ENCODE measurements around the gene NSUN7.

Gene NSUN7

DNA sequence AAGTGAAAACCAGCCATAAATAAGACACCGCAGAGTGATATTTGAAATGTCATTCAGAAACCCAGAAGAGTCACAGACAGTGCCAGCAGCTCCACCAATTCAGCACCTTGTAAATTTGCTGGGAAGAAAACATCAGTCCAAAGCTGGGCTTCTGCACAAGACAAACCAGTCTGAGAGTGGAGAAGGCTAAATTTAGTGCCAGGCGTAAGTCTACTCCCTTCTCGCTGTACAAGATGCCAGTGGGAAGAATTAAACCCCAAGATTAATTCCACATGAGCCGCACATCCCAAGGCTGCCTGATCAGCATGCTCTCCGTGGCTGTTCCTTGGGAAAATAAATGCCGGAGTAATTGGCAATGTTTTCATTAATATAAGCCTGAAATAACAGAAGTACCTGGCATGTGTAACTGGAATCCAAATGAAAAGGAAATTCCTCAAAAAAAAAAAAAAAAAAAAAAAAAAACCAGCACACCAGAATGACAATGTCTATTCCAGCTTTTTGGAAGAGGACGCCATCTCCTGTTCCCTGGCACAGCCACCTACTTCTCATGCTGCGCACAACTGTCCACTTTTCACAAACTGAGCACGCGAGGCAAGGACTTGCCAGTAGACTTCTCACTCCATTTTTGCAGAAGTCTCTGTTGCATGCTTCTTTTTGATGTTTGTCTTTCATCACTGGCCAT lies 95.5 kb downstream of the NSUN7 start:
- TF ChIP-seq, protein P1, sequence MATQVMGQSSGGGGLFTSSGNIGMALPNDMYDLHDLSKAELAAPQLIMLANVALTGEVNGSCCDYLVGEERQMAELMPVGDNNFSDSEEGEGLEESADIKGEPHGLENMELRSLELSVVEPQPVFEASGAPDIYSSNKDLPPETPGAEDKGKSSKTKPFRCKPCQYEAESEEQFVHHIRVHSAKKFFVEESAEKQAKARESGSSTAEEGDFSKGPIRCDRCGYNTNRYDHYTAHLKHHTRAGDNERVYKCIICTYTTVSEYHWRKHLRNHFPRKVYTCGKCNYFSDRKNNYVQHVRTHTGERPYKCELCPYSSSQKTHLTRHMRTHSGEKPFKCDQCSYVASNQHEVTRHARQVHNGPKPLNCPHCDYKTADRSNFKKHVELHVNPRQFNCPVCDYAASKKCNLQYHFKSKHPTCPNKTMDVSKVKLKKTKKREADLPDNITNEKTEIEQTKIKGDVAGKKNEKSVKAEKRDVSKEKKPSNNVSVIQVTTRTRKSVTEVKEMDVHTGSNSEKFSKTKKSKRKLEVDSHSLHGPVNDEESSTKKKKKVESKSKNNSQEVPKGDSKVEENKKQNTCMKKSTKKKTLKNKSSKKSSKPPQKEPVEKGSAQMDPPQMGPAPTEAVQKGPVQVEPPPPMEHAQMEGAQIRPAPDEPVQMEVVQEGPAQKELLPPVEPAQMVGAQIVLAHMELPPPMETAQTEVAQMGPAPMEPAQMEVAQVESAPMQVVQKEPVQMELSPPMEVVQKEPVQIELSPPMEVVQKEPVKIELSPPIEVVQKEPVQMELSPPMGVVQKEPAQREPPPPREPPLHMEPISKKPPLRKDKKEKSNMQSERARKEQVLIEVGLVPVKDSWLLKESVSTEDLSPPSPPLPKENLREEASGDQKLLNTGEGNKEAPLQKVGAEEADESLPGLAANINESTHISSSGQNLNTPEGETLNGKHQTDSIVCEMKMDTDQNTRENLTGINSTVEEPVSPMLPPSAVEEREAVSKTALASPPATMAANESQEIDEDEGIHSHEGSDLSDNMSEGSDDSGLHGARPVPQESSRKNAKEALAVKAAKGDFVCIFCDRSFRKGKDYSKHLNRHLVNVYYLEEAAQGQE (IDR thresholded peaks at IDR 0.05; ENCODE audit: insufficient read depth in 1 of 2, low read depth in 2 of 2, low read length in 2 of 2) = no peak
- TF ChIP-seq FOXP2 (optimal IDR thresholded peaks at IDR 0.05; ENCODE audit: borderline replicate concordance, extremely low read depth, extremely low read length, insufficient read depth) (no peak), SIN3A (IDR thresholded peaks at IDR 0.05; ENCODE audit: borderline replicate concordance, insufficient read depth, low read length) (no peak), TAF1 (IDR thresholded peaks at IDR 0.05; ENCODE audit: borderline replicate concordance, insufficient read depth, low read length) (no peak), POLR2AphosphoS5 (IDR thresholded peaks at IDR 0.05; ENCODE audit: low read depth, low read length) (no peak)

DNA sequence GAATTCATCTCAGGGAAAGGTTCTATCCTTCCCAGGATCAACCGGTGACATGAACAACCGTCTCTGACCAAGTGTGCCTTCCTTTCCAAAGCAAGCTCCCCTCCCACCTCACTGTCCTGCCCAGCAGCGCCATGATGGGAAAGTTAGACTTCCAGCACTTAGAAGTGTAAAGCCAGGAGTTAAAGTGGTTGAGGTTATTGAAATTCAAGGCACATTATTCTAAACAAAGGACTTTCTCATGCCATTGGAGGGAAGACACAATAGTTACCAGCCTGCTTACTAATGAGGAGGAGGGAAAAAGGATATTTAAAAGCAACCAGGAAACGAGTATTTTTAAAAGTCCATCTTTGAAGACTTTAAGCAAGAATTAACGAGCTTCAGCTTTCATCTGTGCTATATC lies 96.8 kb downstream of the NSUN7 start:
- TF ChIP-seq, protein P1 (IDR thresholded peaks at IDR 0.05; ENCODE audit: insufficient read depth in 1 of 2, low read depth in 2 of 2, low read length in 2 of 2) = no peak
- TF ChIP-seq POLR2AphosphoS5 (IDR thresholded peaks at IDR 0.05; ENCODE audit: low read depth, low read length) = no peak
- no peak for TF ChIP-seq FOXP2 (optimal IDR thresholded peaks at IDR 0.05; ENCODE audit: borderline replicate concordance, extremely low read depth, extremely low read length, insufficient read depth)
- no peak for TF ChIP-seq SIN3A (IDR thresholded peaks at IDR 0.05; ENCODE audit: borderline replicate concordance, insufficient read depth, low read length)
- no peak for TF ChIP-seq TAF1 (IDR thresholded peaks at IDR 0.05; ENCODE audit: borderline replicate concordance, insufficient read depth, low read length)

DNA sequence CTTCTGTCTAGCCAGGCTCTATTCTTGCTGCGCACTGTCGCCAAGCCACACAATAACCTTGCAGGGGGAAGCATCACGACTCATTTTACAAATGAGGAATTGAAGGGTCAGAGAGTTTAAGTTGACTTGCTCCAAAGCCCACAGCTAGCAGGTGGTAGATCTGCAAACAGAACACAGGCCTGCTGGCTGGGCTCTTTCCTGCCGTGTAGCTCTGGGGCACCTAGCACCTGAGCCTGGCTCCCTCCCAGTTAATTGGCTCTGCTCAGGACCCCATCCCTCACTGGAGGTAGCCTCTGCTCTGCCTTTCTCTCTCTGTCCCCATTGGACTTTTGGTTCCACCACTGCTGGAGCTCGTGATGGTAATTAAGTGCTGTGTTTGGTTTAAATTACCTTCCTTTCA lies 98.5 kb downstream of the NSUN7 start:
- TF ChIP-seq POLR2AphosphoS5 (IDR thresholded peaks at IDR 0.05; ENCODE audit: low read depth, low read length) (no peak), SIN3A (IDR thresholded peaks at IDR 0.05; ENCODE audit: borderline replicate concordance, insufficient read depth, low read length) (no peak), TAF1 (IDR thresholded peaks at IDR 0.05; ENCODE audit: borderline replicate concordance, insufficient read depth, low read length) (no peak), FOXP2 (optimal IDR thresholded peaks at IDR 0.05; ENCODE audit: borderline replicate concordance, extremely low read depth, extremely low read length, insufficient read depth) (no peak)
- TF ChIP-seq, protein P1 (IDR thresholded peaks at IDR 0.05; ENCODE audit: insufficient read depth in 1 of 2, low read depth in 2 of 2, low read length in 2 of 2) = no peak

GRCh38 chr4:40848940-40849339 lies 99.2 kb downstream of the NSUN7 start:
- TF ChIP-seq SIN3A (IDR thresholded peaks at IDR 0.05; ENCODE audit: borderline replicate concordance, insufficient read depth, low read length) (no peak), FOXP2 (optimal IDR thresholded peaks at IDR 0.05; ENCODE audit: borderline replicate concordance, extremely low read depth, extremely low read length, insufficient read depth) (no peak), TAF1 (IDR thresholded peaks at IDR 0.05; ENCODE audit: borderline replicate concordance, insufficient read depth, low read length) (no peak), POLR2AphosphoS5 (IDR thresholded peaks at IDR 0.05; ENCODE audit: low read depth, low read length) (no peak)
- TF ChIP-seq, protein P1 (IDR thresholded peaks at IDR 0.05; ENCODE audit: insufficient read depth in 1 of 2, low read depth in 2 of 2, low read length in 2 of 2) = no peak

Measured in PFSK-1 (cell line).